Stimulated activated naive B cell treated with anti-CD40 and anti-IgM and Interleukin-4, amounts not matched to agents 10 μg/mL and 1 μg/mL and 100 μg/mL, for 72 hours (primary cell): ENCODE results near the gene TTLL10.
"Not testable (repeated sequence)": the region's sequence is repeated elsewhere in the genome, so short reads cannot be mapped to it uniquely, and the experiment has no call there.

ENCODE experiments used
- ATAC-seq, 2 donors: fragments of 150-1000 bp; cut with Tn5 transposase; replicated peaks; 2 replicates each; pipeline ENCODE4 v1.10.0; 2021; ENCODE audit warnings: moderate library complexity in 1 of 2
- DNase-seq: peaks from one replicate; pipeline ENCODE4 v3.0.0; 2021
- H3K27ac Mint-ChIP-seq: one replicate; pipeline ENCODE4 v1.8.0; 2022; ENCODE audit warnings: mild to moderate bottlenecking, mixed read lengths
- H3K27me3 Mint-ChIP-seq, 2 donors: one replicate each; pipeline ENCODE4 v1.8.0; 2022; ENCODE audit warnings: mixed read lengths in 2 of 2
- H3K36me3 Mint-ChIP-seq, 2 donors: one replicate each; pipeline ENCODE4 v1.8.0; 2022; ENCODE audit warnings: mixed read lengths in 2 of 2, mild to moderate bottlenecking in 1 of 2
- H3K4me1 Mint-ChIP-seq, 2 donors: one replicate each; pipeline ENCODE4 v1.8.0; 2022; ENCODE audit warnings: mixed read lengths in 2 of 2, mild to moderate bottlenecking in 1 of 2
- H3K4me3 Mint-ChIP-seq, 2 donors: one replicate each; pipeline ENCODE4 v1.8.0; 2022; ENCODE audit warnings: mild to moderate bottlenecking in 2 of 2, mixed read lengths in 2 of 2, moderate library complexity in 1 of 2
- H3K9me3 Mint-ChIP-seq, 2 donors: one replicate each; pipeline ENCODE4 v1.8.0; 2022; ENCODE audit warnings: mixed read lengths in 2 of 2, mild to moderate bottlenecking in 1 of 2

The TTLL10 gene

DNA sequence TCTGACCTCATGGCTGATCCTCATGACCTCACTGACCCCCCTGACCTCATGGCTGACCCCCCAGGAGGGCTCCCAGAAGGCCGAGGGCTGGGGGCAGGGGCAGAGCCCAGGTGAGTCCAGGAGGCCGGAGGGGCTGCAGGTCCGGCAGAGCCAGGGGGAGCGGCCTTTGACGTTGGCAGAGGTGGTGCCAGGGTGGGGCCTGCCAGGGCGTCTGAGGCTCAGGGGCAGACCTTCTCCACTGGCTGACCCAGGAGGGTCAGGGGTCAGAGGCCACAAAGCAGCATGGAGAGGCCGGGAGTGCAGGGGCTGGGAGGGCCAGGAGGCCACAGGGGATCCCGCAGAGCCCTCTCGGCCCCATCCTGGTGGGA lies 28.1 kb upstream of the TTLL10 start:
- H3K27me3 Mint-ChIP-seq = no peaks in the 10 kb centered on the region
- peaks cover 31 to 48% of the 10 kb centered on the region in 2 donors for H3K4me1 Mint-ChIP-seq
- no peaks in the 10 kb centered on the region for H3K9me3 Mint-ChIP-seq
- DNase-seq (no peak), ATAC-seq (no peak)
- peaks cover 0 to 3% of the 10 kb centered on the region in 2 donors for H3K36me3 Mint-ChIP-seq
- H3K27ac Mint-ChIP-seq = peak overlapping the region; percentile 94
- peak overlapping the region; percentile 30 to 44 for H3K4me3 Mint-ChIP-seq

DNA sequence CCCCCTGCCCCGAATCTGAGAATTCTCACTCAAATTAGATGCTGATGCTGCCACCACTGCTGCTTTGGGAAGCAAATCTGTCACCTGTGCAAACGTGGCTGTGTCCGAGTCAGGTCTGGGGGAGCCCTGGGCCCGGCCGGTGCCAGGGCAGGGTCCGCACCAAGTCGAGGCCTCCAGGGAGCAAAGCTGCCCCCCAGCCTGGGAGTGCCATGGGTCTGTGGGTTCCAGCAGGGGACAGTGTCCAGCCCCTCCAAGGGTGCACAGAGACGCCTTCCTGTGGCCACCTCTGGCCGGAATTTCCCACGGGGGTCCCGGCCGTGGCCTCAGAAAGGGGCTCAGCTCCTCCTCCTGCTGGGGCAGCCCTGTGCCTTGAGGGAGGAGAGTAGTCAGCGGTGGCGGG lies 27.7 kb upstream of the TTLL10 start:
- Mint-ChIP-seq H3K4me3 (no peak overlapping the region), H3K27ac (peak overlapping the region; percentile 84), H3K27me3 (no peaks in the 10 kb centered on the region), H3K36me3 (peaks cover 0 to 3% of the 10 kb centered on the region in 2 donors), H3K9me3 (no peaks in the 10 kb centered on the region), H3K4me1 (peaks cover 31 to 48% of the 10 kb centered on the region in 2 donors)
- ATAC-seq = no peak
- DNase-seq = no peak

DNA sequence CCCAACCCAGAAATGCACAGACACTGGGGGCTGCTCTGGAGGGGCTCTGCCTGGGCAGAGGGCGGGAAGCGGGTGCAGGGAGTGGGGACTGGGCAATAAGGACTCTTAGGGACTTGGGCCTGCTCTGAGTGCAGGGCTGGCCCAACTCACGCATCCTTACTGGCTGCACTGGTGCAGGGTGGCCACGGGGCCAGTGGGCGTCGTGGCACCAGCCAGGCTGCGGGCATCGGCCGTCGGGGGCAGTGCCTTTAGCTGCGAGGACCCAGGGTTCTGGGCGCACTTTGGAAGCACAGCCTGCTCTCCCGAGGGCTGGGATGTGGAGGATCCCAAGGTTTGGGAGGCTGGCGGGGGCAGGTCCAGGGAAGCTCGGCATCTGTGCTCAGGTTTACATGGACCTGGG lies 27.1 kb upstream of the TTLL10 start:
- Mint-ChIP-seq H3K9me3 (no peaks in the 10 kb centered on the region), H3K4me3 (no peak overlapping the region), H3K4me1 (peaks cover 31 to 47% of the 10 kb centered on the region in 2 donors), H3K27me3 (no peaks in the 10 kb centered on the region), H3K27ac (peak overlapping the region; percentile 84), H3K36me3 (peaks cover 0 to 3% of the 10 kb centered on the region in 2 donors)
- DNase-seq = no peak
- no peak for ATAC-seq

DNA sequence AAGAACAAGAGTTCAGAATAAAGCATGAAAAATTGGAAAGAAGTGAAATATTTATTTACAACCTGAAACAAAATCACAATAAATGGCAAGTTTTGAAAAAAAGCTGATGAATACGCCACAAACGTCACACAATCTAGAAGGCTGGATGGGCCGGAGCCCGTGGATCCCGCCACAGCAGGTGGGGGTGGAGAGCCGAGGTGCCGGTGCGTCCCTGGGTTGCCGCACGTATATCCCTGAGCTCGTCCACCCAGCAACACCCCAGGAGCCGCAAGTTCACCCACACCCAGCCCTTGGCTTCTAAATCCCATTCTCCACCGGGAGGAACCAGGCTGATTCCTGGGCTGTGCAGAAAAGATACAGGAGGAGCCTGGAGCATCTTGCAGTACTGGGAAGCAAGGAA lies 25.6 kb upstream of the TTLL10 start:
- H3K4me3 Mint-ChIP-seq = no peak overlapping the region
- peaks cover 28 to 35% of the 10 kb centered on the region in 2 donors for H3K4me1 Mint-ChIP-seq
- peaks cover 8 to 10% of the 10 kb centered on the region in 2 donors for H3K9me3 Mint-ChIP-seq
- ATAC-seq (no peak), DNase-seq (no peak)
- no peaks in the 10 kb centered on the region for H3K27me3 Mint-ChIP-seq
- H3K36me3 Mint-ChIP-seq = peaks cover 1 to 8% of the 10 kb centered on the region in 2 donors
- H3K27ac Mint-ChIP-seq = no peak overlapping the region

DNA sequence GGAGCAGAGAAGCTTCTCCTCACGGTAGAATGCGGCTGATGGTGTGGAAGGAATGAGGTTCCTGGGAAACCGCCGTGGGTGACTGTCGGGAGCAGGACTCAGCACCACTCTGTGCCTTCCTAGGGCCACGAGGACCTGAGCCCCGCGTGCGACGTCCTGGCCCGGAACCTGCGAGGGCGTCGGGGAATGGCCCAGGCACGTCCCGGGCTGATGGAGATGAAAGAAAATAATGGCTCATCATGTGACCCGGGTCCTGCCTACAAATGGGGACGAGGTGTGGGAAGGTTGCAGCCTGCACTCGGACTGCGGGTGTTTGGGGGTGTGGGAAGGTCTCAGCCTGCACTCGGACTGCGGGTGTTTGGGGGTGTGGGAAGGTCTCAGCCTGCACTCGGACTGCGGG lies 25.1 kb upstream of the TTLL10 start:
- DNase-seq (no peak), ATAC-seq (no peak)
- Mint-ChIP-seq H3K4me3 (no peak overlapping the region), H3K4me1 (peaks cover 26 to 35% of the 10 kb centered on the region in 2 donors), H3K36me3 (peaks cover 5 to 13% of the 10 kb centered on the region in 2 donors), H3K27me3 (no peaks in the 10 kb centered on the region), H3K9me3 (peaks cover 13 to 15% of the 10 kb centered on the region in 2 donors), H3K27ac (no peak overlapping the region)

DNA sequence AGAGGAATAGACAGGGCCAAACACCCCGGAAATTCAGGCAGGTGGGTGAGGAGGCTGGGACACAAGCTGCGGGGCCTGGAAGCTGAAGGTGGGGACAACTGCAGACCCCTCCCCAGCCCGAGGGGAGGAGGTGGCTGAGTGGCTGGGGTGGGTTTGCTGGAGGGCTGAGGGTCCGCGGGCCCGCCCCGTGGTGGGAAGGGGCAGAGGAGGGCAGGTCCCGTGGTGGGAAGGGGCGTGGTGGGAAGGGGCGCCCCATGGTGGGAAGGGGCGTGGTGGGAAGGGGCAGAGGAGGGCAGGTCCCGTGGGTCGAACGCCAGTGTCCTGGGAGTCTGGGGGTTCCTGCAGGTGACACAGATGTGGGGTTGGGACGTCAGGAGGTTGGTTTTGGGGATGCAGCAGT lies 24.3 kb upstream of the TTLL10 start:
- DNase-seq (no peak), ATAC-seq (no peak)
- no peaks in the 10 kb centered on the region for H3K27me3 Mint-ChIP-seq
- H3K27ac Mint-ChIP-seq = no peak overlapping the region
- peaks cover 13 to 19% of the 10 kb centered on the region in 2 donors for H3K9me3 Mint-ChIP-seq
- H3K4me1 Mint-ChIP-seq = peaks cover 20 to 28% of the 10 kb centered on the region in 2 donors
- H3K36me3 Mint-ChIP-seq = peaks cover 5 to 11% of the 10 kb centered on the region in 2 donors
- H3K4me3 Mint-ChIP-seq = no peak overlapping the region

DNA sequence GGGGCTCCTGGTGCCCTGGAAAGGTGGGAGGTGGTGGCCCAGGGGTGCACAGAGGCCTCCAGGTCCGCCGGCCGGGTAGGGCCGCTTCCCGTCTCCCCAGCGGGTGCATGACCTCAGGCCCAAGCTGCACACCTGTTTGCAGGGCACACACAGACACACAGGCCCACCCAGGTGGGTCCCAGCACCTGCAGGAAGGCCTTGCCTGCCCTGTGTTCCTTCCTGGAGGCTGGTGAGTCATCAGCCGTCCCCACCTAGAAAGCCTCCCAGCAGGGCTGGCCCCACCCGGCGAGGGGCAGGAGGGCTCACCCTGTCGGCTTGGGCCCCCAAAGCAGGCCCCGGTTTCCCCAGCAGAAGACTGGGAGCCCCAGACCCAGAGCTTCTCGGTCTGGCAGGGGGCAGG lies 23.6 kb upstream of the TTLL10 start:
- peaks cover 5 to 11% of the 10 kb centered on the region in 2 donors for H3K36me3 Mint-ChIP-seq
- H3K27me3 Mint-ChIP-seq = no peaks in the 10 kb centered on the region
- H3K27ac Mint-ChIP-seq = no peak overlapping the region
- ATAC-seq = no peak
- H3K4me1 Mint-ChIP-seq = peaks cover 18 to 25% of the 10 kb centered on the region in 2 donors
- H3K4me3 Mint-ChIP-seq = no peak overlapping the region
- H3K9me3 Mint-ChIP-seq = peaks cover 13 to 19% of the 10 kb centered on the region in 2 donors
- no peak for DNase-seq

DNA sequence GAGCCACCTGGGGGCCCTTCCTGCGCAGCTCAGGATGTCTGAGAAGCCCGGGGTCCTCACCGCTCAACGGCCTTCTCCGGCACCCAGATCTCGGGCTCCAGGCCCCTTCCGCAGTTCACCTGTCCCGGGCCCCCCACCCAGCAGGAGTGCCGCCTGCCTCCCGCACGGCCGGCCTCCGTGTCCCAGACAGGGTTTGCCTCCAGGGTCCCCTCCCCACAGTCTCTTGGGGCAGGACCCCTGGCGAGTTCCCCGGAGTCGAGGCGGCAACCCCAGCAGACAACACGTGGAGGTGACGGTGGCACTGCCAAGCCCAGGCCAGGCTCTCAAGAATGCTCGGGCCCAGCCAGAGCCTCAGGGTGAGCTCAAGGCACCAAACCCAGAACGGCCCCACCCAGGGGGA lies 22.4 kb upstream of the TTLL10 start:
- H3K36me3 Mint-ChIP-seq = peaks cover 5 to 11% of the 10 kb centered on the region in 2 donors
- H3K4me3 Mint-ChIP-seq = no peak overlapping the region
- no peak for DNase-seq
- H3K9me3 Mint-ChIP-seq = peaks cover 16 to 19% of the 10 kb centered on the region in 2 donors
- H3K27me3 Mint-ChIP-seq = no peaks in the 10 kb centered on the region
- H3K4me1 Mint-ChIP-seq = peaks cover 14% of the 10 kb centered on the region in 2 donors
- ATAC-seq = no peak
- H3K27ac Mint-ChIP-seq = no peak overlapping the region

DNA sequence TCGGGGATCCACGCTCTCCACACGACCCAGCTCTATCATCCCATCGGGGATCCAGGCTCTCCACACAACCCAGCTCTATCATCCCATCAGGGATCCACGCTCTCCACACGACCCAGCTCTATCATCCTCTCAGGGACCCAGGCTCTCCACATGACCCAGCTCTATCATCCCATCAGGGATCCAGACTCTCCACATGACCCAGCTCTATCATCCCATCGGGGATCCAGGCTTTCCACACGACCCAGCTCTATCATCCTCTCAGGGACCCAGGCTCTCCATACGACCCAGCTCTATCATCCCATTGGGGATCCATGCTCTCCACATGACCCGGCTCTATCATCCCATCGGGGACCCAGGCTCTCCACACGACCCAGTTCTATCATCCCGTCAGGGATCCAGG lies 21.2 kb upstream of the TTLL10 start:
- DNase-seq, H3K27me3 Mint-ChIP-seq, ATAC-seq: not testable (repeated sequence)
- Mint-ChIP-seq H3K4me1 (peaks cover 13 to 14% of the 10 kb centered on the region in 2 donors), H3K36me3 (peaks cover 5 to 11% of the 10 kb centered on the region in 2 donors), H3K9me3 (peaks cover 16 to 19% of the 10 kb centered on the region in 2 donors), H3K27ac (peak overlapping the region; percentile 79), H3K4me3 (peak overlapping the region in 1 of 2 donors; percentile 20)

DNA sequence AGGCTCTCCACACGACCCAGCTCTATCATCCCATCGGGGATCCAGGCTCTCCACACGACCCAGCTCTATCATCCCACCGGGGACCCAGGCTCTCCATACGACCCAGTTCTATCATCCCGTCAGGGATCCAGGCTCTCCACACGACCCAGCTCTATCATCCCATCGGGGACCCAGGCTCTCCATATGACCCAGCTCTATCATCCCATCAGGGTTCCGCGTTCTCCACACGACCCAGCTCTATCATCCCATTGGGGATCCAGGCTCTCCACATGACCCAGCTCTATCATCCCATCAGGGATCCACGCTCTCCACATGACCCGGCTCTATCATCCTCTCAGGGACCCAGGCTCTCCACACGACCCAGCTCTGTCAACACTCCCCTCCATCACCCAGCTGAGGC lies 20.5 kb upstream of the TTLL10 start:
- Mint-ChIP-seq H3K4me1 (peaks cover 11 to 13% of the 10 kb centered on the region in 2 donors), H3K27ac (peak overlapping the region; percentile 73), H3K9me3 (peaks cover 16 to 19% of the 10 kb centered on the region in 2 donors), H3K4me3 (peak overlapping the region in 1 of 2 donors; percentile 45), H3K36me3 (peaks cover 5 to 11% of the 10 kb centered on the region in 2 donors)
- ATAC-seq, DNase-seq, H3K27me3 Mint-ChIP-seq: not testable (repeated sequence)

DNA sequence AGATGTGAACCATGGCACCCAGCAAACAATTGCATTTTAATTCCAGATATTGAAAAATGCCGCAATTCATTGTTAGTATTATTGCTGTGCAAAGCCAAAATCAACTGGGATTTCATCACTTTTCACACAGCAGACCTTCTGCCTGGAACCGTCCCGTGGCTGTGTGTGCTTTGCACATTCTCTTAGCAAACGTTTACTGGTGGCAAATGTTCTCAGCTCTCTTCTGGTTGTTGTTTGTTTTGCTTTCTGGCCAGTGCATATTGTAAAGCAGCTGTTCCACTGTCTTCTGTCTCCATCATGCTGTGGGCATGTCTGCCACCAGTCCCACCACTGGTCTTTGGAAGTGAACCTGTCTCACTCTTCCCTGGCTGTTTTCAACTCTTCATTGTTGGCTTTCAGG lies 19.8 kb upstream of the TTLL10 start:
- Mint-ChIP-seq H3K9me3 (peaks cover 16 to 19% of the 10 kb centered on the region in 2 donors), H3K4me1 (peaks cover 11 to 14% of the 10 kb centered on the region in 2 donors), H3K36me3 (peaks cover 5 to 11% of the 10 kb centered on the region in 2 donors), H3K4me3 (no peak overlapping the region), H3K27me3 (no peaks in the 10 kb centered on the region), H3K27ac (no peak overlapping the region)
- ATAC-seq (no peak), DNase-seq (no peak)

DNA sequence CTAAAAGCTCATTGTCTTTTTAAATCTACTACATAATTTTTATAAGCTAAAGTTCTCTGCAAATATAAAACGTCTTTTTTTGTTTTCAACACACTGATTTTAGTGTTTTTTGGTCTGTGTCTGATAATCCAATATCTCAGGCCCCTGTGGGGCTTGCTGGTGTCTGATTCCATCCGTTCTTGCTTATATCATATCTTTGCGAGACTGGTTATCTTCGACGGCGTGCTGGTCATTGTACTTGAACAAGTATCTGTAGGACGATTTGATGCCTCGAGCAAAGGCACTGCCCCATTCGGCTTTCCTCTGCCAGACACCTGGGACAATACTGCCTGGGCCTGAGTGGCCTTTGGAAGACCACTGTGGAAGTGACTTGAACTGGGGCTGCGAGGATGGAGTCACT lies 18.4 kb upstream of the TTLL10 start:
- no peak overlapping the region for H3K4me3 Mint-ChIP-seq
- no peak for DNase-seq
- H3K36me3 Mint-ChIP-seq = peaks cover 5 to 11% of the 10 kb centered on the region in 2 donors
- H3K4me1 Mint-ChIP-seq = peaks cover 9 to 28% of the 10 kb centered on the region in 2 donors
- H3K27ac Mint-ChIP-seq = no peak overlapping the region
- H3K9me3 Mint-ChIP-seq = peaks cover 16 to 19% of the 10 kb centered on the region in 2 donors
- ATAC-seq = no peak
- H3K27me3 Mint-ChIP-seq = no peaks in the 10 kb centered on the region

DNA sequence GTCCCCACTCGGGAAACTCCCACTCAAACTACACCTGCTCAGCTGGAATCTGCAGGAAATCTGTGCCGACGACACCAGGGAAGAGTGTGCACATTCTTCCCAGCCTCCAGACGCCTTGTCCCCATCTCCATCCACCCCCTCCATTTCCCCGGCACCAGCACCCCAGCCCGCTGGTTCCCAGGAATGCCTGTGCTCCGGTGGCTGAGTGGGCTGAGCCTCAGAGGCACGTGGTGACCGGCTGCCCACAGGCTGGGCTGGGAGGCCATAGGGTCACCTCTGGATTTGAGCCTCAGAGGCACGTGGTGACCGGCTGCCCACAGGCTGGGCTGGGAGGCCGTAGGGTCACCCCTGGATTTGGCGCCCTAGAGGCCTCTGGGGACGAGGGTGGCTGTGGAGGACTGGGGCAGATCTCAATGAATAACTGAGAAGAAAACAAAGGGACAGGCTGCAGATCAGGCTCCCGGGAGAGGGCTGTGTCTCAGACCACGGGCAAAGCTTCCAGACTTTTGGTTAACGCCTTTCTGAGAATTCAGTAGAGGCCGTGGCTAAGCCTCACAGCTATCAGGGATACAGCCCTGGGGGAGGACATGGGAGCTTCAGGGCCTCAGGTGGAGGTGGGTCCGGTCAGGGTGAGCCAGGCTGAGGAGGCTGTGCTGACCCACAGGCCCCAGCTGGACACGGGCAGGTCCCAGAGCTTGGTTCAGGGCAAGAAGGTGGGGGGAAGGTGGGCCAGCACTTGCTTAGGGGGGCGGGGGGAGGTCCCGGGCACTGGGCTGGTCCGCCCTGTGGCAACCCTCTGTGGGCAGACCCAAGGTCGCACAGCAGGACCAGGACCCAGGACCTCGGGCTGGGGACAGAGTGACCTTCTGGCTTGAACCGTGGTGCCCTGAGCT lies 17.3 kb upstream of the TTLL10 start:
- ATAC-seq (no peak), DNase-seq (no peak)
- peaks cover 16 to 19% of the 10 kb centered on the region in 2 donors for H3K9me3 Mint-ChIP-seq
- peaks cover 5 to 11% of the 10 kb centered on the region in 2 donors for H3K36me3 Mint-ChIP-seq
- no peaks in the 10 kb centered on the region for H3K27me3 Mint-ChIP-seq
- H3K27ac Mint-ChIP-seq = peak overlapping the region; percentile 59
- peak overlapping the region; percentile 50 to 69 for H3K4me3 Mint-ChIP-seq
- peaks cover 9 to 28% of the 10 kb centered on the region in 2 donors for H3K4me1 Mint-ChIP-seq

DNA sequence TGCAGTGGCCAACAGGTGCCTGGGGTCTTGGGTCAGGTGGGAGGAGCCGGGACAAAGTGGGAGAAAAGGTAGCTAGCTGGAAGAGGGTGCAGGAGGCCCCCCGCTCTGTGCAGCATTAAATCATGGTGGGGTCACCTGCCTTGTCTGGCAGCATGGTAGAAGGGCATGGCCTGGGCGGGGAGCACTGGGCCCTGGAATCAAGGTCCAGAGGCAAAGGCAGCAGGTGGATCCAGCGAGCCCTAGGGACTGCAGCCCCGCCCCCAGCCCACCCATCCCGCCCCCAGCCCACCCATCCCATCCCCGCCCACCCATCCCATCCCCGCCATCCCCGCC lies 16.7 kb upstream of the TTLL10 start:
- Mint-ChIP-seq H3K27ac (peak overlapping the region; percentile 1), H3K9me3 (peaks cover 16 to 19% of the 10 kb centered on the region in 2 donors)

DNA sequence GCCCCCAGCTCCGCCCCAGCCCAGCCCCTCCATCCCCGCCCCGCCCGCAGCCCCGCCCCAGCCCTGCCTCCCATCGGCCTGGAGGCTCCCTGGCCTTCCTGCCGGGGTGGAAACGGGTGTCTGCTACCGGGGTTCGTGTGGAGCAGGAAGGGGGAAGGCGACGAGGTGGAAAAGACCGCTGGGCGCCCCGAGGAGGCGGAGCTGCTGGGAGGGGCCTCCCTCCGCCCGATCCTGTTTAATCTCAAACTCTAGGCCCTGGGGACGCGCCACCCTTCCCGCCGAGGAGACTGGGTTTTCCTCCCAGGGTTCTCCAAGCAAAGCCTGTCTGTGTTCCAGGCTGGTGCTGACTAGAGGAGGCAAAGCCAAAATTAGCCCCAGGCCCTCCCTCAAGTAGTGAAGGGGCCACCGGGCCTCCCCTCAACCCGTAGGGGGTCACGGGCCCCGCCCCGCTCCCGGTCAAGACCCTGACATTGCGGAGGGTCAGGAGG lies 16.2 kb upstream of the TTLL10 start:
- Mint-ChIP-seq H3K36me3 (peaks cover 5 to 11% of the 10 kb centered on the region in 2 donors), H3K27ac (peak overlapping the region; percentile 93), H3K9me3 (peaks cover 14% of the 10 kb centered on the region in 2 donors)

More for the DNA sequence above, 16.7 kb upstream of the TTLL10 start:
- peaks cover 9 to 28% of the 10 kb centered on the region in 2 donors for H3K4me1 Mint-ChIP-seq
- H3K36me3 Mint-ChIP-seq = peaks cover 5 to 11% of the 10 kb centered on the region in 2 donors
- H3K4me3 Mint-ChIP-seq = peak overlapping the region; percentile 50 to 69
- no peaks in the 10 kb centered on the region for H3K27me3 Mint-ChIP-seq
- DNase-seq = no peak
- no peak for ATAC-seq

More for the DNA sequence above, 16.2 kb upstream of the TTLL10 start:
- Mint-ChIP-seq H3K4me3 (peak overlapping the region; percentile 81 to 85), H3K27me3 (no peaks in the 10 kb centered on the region), H3K4me1 (peaks cover 6 to 28% of the 10 kb centered on the region in 2 donors)
- DNase-seq = peak; percentile 47
- peak; percentile 69 to 73 for ATAC-seq
